B cell (primary cell): ENCODE measurements around the gene SDK1. TPM values are rescaled to one million over a fixed set of nuclear protein-coding genes. Genes with fewer than 3 reads are reported as not detected.

Source experiments
- ATAC-seq: fragments of 200-7000 bp; cut with Tn5 transposase; one replicate; pipeline ENCODE4 v1.10.0; 2021; ENCODE audit warnings: low read depth, mild to moderate bottlenecking, moderate number of reproducible peaks, moderate library complexity
- CTCF ChIA-PET: fragments of 350-600 bp; sonication (Branson Sonifier 250); formaldehyde crosslinking; loops from one replicate; lab custom pipeline; 2021; ENCODE audit warnings: antibody characterized with exemption, inconsistent platforms; lab: Charles Lee
- POLR2A ChIA-PET: fragments of 350-600 bp; sonication (Branson Sonifier 250); formaldehyde crosslinking; loops from one replicate; lab custom pipeline; 2021; ENCODE audit warnings: antibody characterized with exemption; lab: Charles Lee
- DNase-seq: peaks from one replicate; pipeline ENCODE4 v3.0.0; 2013
- H2AFZ ChIP-seq: 2 replicates; pipeline ENCODE4 v1.6.1; 2012; ENCODE audit warnings: mild to moderate bottlenecking, low read depth, low read length; ENCODE audit not compliant: insufficient read depth, poor library complexity, severe bottlenecking
- H3K27ac ChIP-seq, 2 donors: 1 replicate in 1 of 2; 2 replicates in 1 of 2; pipeline ENCODE4 v1.5.1; 2012 to 2013; ENCODE audit warnings: low read length in 2 of 2, mild to moderate bottlenecking in 2 of 2, moderate library complexity in 1 of 2
- H3K27me3 ChIP-seq, 4 experiments: fragments of 200-600 bp in 1 of 4; sonication (generic) in 1 of 4; replicated peaks in 1 of 4; 1 replicate in 2 of 4; 2 replicates in 2 of 4; pipeline versions ENCODE4 v1.6.1 to v1.7.0; 2013 to 2016; ENCODE audit warnings: low read length in 3 of 4, mild to moderate bottlenecking in 2 of 4, mixed read lengths in 1 of 4, moderate library complexity in 1 of 4; ENCODE audit not compliant: insufficient read depth in 4 of 4, control insufficient read depth in 3 of 4; ENCODE audit errors: control extremely low read depth in 1 of 4
- H3K36me3 ChIP-seq, 2 experiments: replicated peaks in 1 of 2; 1 replicate in 1 of 2; 2 replicates in 1 of 2; pipeline versions ENCODE4 v1.6.1 to v1.7.1; 2013; ENCODE audit warnings: low read length in 1 of 2; ENCODE audit not compliant: insufficient read depth in 2 of 2, control insufficient read depth in 1 of 2; ENCODE audit errors: control extremely low read depth in 1 of 2, extremely low read depth in 1 of 2
- H3K4me1 ChIP-seq, 2 donors: fragments of 200-600 bp in 1 of 2; sonication (generic) in 1 of 2; 1 replicate in 1 of 2; 2 replicates in 1 of 2; pipeline versions ENCODE4 v1.5.1 to v1.6.1; 2013 to 2017; ENCODE audit warnings: low read length in 2 of 2; ENCODE audit not compliant: control insufficient read depth in 2 of 2, insufficient read depth in 2 of 2
- H3K4me2 ChIP-seq: replicated peaks from 2 replicates; pipeline ENCODE3; 2012; ENCODE audit warnings: mild to moderate bottlenecking, low read depth, low read length; ENCODE audit not compliant: poor library complexity, severe bottlenecking
- H3K4me3 ChIP-seq, 5 experiments: fragments of 200-600 bp in 1 of 5; sonication (generic) in 1 of 5; 1 replicate in 3 of 5; 2 replicates in 2 of 5; pipeline versions ENCODE4 v1.5.1 to v1.7.0; 2011 to 2016; ENCODE audit warnings: low read length in 4 of 5, mild to moderate bottlenecking in 4 of 5, low read depth in 2 of 5, control low read depth in 1 of 5, moderate library complexity in 1 of 5; ENCODE audit not compliant: insufficient read depth in 1 of 5; ENCODE audit errors: control extremely low read depth in 1 of 5, extremely low read depth in 1 of 5
- H3K79me2 ChIP-seq: fragments of 200-600 bp; sonication (generic); one replicate; pipeline ENCODE4 v1.6.0; 2016; ENCODE audit warnings: low read length; ENCODE audit not compliant: control insufficient read depth, insufficient read depth
- H3K9ac ChIP-seq: fragments of 200-600 bp; sonication (generic); 2 replicates; pipeline ENCODE4 v1.6.1; 2017; ENCODE audit warnings: mild to moderate bottlenecking, low read length, moderate library complexity
- H3K9me3 ChIP-seq, 3 donors: one replicate each; pipeline versions ENCODE4 v1.6.1 to v1.7.1; 2013; ENCODE audit warnings: low read length in 2 of 3; ENCODE audit not compliant: control insufficient read depth in 2 of 3, insufficient read depth in 1 of 3; ENCODE audit errors: control extremely low read depth in 1 of 3
- H4K20me1 ChIP-seq: 2 replicates; pipeline ENCODE4 v1.6.0; 2012; ENCODE audit warnings: mild to moderate bottlenecking, low read length; ENCODE audit not compliant: insufficient read depth, control insufficient read depth, poor library complexity, severe bottlenecking
- H3K27ac Mint-ChIP-seq: one replicate; pipeline ENCODE4 v1.8.0; 2021; ENCODE audit warnings: mixed read lengths
- H3K27me3 Mint-ChIP-seq: one replicate; pipeline ENCODE4 v1.8.0; 2021; ENCODE audit warnings: mixed read lengths
- H3K4me1 Mint-ChIP-seq: one replicate; pipeline ENCODE4 v1.8.0; 2021; ENCODE audit warnings: mixed read lengths
- H3K4me3 Mint-ChIP-seq: one replicate; pipeline ENCODE4 v1.8.0; 2021; ENCODE audit warnings: mixed read lengths
- H3K9me3 Mint-ChIP-seq: one replicate; pipeline ENCODE4 v1.8.0; 2022; ENCODE audit warnings: mixed read lengths; ENCODE audit not compliant: insufficient read depth
- EZH2 ChIP-seq: IDR thresholded peaks from 2 replicates; pipeline ENCODE4 v1.6.1; 2012; ENCODE audit warnings: borderline replicate concordance, low read depth, mild to moderate bottlenecking, moderate library complexity, low read length; ENCODE audit not compliant: insufficient read depth, poor library complexity, severe bottlenecking
- WGBS: methylation state at CpG from one replicate; pipeline ENCODE4 v1.1.5; 2013; ENCODE audit warnings: missing lambda C conversion rate; ENCODE audit not compliant: insufficient coverage; 5-methylcytosine and 5-hydroxymethylcytosine counted together
- intact Hi-C: fragments of 100-400 bp; cut with micrococcal nuclease; formaldehyde crosslinking; loops from one replicate; pipeline ENCODE4 v1.10.0; 2022
- polyA plus RNA-seq: library from polyadenylated mRNA; depleted of rRNA; stranded (reverse); fragments of >200 nt; gene quantifications from 2 replicates; pipeline ENCODE4 v1.2.3, GENCODE V29; 2012
- total RNA-seq, 2 donors: library from RNA; stranded (reverse); fragments of 120-200 nt in 1 of 2; gene quantifications; 1 replicate in 1 of 2; 2 replicates in 1 of 2; pipeline versions ENCODE4 v1.2.3 to v1.2.4, GENCODE V29; 2013 to 2022
- TF ChIP-seq, protein P1 (sequence below): fragments of 200-600 bp; IDR thresholded peaks from one replicate; pipeline ENCODE4 v1.8.0; 2022; ENCODE audit warnings: antibody characterized with exemption, mild to moderate bottlenecking

Gene SDK1
- total and polyA plus RNA-seq, 2 donors (not counting 1 experiment from before 2014, with no cell fraction given) = 0.73 to 2.0 TPM

DNA sequence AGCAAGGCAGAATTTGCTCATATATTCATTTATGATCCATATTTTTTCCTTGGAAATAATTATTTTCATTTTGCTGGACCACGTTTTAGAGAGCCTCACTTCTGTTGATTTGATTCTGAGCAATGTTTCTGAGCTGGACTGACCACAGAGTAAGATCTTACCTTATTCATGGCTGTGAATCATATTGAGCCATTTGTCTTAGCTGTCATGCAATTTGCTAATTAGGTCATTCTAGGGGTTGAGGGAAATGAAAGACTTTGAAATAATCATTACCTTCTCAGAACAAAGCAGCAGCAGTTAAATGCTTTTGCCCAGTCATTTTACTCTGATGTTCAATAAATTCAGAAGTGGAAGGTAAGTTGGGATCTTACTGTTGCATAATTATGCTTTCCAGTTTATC, 251.4 kb downstream of the SDK1 start:
- H3K9ac ChIP-seq = no peak overlapping the region
- no peak overlapping the region for H3K27ac Mint-ChIP-seq
- H2AFZ ChIP-seq = no peak overlapping the region
- TF ChIP-seq EZH2 = no peak
- TF ChIP-seq, protein P1, sequence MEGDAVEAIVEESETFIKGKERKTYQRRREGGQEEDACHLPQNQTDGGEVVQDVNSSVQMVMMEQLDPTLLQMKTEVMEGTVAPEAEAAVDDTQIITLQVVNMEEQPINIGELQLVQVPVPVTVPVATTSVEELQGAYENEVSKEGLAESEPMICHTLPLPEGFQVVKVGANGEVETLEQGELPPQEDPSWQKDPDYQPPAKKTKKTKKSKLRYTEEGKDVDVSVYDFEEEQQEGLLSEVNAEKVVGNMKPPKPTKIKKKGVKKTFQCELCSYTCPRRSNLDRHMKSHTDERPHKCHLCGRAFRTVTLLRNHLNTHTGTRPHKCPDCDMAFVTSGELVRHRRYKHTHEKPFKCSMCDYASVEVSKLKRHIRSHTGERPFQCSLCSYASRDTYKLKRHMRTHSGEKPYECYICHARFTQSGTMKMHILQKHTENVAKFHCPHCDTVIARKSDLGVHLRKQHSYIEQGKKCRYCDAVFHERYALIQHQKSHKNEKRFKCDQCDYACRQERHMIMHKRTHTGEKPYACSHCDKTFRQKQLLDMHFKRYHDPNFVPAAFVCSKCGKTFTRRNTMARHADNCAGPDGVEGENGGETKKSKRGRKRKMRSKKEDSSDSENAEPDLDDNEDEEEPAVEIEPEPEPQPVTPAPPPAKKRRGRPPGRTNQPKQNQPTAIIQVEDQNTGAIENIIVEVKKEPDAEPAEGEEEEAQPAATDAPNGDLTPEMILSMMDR = no peak
- intact Hi-C loops = no loop called here
- H3K79me2 ChIP-seq = no peaks in the 10 kb centered on the region
- ATAC-seq = no peak
- no peak overlapping the region for H3K4me2 ChIP-seq
- H3K4me1 ChIP-seq = no peaks in the 10 kb centered on the region
- no CpG with 5 or more reads among the region's 1 CpG for WGBS
- no peak overlapping the region for H3K27ac ChIP-seq
- H3K4me3 ChIP-seq = no peak overlapping the region
- DNase-seq = no peak
- H3K9me3 ChIP-seq = peaks cover 0 to 1% (median 0%) of the 10 kb centered on the region in 3 donors
- ChIA-PET POLR2A (no interaction called here), CTCF (interaction anchor here (0.5 kb wide), 1 partner anchor 36 kb away, joined by 3 read pairs; no protein-coding TSS in a partner anchor)
- peaks cover 5% of the 10 kb centered on the region for H3K9me3 Mint-ChIP-seq
- no peaks in the 10 kb centered on the region for H4K20me1 ChIP-seq
- peaks cover 56% of the 10 kb centered on the region for H3K27me3 Mint-ChIP-seq
- H3K36me3 ChIP-seq = no peaks in the 10 kb centered on the region
- peaks cover 0 to 2% (median 0%) of the 10 kb centered on the region in 4 experiments for H3K27me3 ChIP-seq
- no peaks in the 10 kb centered on the region for H3K4me1 Mint-ChIP-seq
- H3K4me3 Mint-ChIP-seq = no peak overlapping the region

DNA sequence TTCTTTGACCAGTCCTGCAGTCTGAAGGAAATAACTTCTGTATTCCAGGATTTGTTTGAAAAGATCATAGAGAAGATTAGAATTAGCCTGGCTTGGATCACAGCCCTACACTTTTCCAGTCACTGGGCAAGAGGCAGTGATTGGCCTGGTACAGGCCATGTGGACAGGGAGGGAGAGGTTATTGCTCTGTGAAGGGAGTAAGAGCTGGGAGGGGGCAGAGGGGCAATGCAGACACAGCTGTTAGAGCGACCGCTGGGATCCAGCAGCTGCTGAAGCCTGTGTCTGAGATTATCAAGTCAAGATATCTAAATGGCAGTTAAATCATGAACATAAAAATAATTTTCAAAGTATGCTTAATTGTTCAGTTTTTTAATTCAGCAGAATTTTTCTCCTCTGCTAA, 257.3 kb downstream of the SDK1 start:
- no peaks in the 10 kb centered on the region for H3K79me2 ChIP-seq
- H3K27me3 ChIP-seq = peaks cover 0 to 2% (median 0%) of the 10 kb centered on the region in 4 experiments
- peaks cover 31% of the 10 kb centered on the region for H3K27me3 Mint-ChIP-seq
- no peak overlapping the region for H3K4me3 ChIP-seq
- no peak for ATAC-seq
- no peaks in the 10 kb centered on the region for H3K4me1 ChIP-seq
- H3K27ac Mint-ChIP-seq = no peak overlapping the region
- H3K36me3 ChIP-seq = no peaks in the 10 kb centered on the region
- no peak overlapping the region for H3K27ac ChIP-seq
- no peak overlapping the region for H3K4me3 Mint-ChIP-seq
- DNase-seq = no peak
- H3K9me3 Mint-ChIP-seq = peaks cover 5% of the 10 kb centered on the region
- H3K4me1 Mint-ChIP-seq = no peaks in the 10 kb centered on the region
- H2AFZ ChIP-seq = no peak overlapping the region
- no peak for TF ChIP-seq EZH2
- TF ChIP-seq, protein P1 = no peak
- ChIA-PET POLR2A (no interaction called here), CTCF (interaction anchor here (1.1 kb wide), 1 partner anchor 11 kb away, joined by 3 read pairs; no protein-coding TSS in a partner anchor)
- intact Hi-C loops = no loop called here
- H3K4me2 ChIP-seq = no peak overlapping the region
- H3K9me3 ChIP-seq = peaks cover 0 to 4% (median 1%) of the 10 kb centered on the region in 3 donors
- H3K9ac ChIP-seq = no peak overlapping the region
- WGBS = no CpG with 5 or more reads among the region's 2 CpGs
- no peaks in the 10 kb centered on the region for H4K20me1 ChIP-seq
